Measurements from ENCODE around the gene AMBRA1.

GRCh38 chr11:46374815-46375214 is 219.0 kb downstream of the AMBRA1 start:
- TF ChIP-seq, protein P1, sequence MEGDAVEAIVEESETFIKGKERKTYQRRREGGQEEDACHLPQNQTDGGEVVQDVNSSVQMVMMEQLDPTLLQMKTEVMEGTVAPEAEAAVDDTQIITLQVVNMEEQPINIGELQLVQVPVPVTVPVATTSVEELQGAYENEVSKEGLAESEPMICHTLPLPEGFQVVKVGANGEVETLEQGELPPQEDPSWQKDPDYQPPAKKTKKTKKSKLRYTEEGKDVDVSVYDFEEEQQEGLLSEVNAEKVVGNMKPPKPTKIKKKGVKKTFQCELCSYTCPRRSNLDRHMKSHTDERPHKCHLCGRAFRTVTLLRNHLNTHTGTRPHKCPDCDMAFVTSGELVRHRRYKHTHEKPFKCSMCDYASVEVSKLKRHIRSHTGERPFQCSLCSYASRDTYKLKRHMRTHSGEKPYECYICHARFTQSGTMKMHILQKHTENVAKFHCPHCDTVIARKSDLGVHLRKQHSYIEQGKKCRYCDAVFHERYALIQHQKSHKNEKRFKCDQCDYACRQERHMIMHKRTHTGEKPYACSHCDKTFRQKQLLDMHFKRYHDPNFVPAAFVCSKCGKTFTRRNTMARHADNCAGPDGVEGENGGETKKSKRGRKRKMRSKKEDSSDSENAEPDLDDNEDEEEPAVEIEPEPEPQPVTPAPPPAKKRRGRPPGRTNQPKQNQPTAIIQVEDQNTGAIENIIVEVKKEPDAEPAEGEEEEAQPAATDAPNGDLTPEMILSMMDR (conservative IDR thresholded peaks at IDR 0.05; ENCODE audit: low read depth, low read length) = no peak
- TF ChIP-seq EZH2phosphoT487 (IDR thresholded peaks at IDR 0.05; ENCODE audit: borderline replicate concordance, low read length) (no peak), EZH2 (IDR thresholded peaks at IDR 0.05; ENCODE audit: low read length, unreplicated experiment) (no peak)
